ENCODE results near the gene NHP2. TPM values are rescaled to one million over a fixed set of nuclear protein-coding genes. Genes with fewer than 3 reads are reported as not detected.
A peak's percentile ranks its signal among the peaks of the same experiment; 100 is the strongest.

The NHP2 gene
- polyA plus RNA-seq, 3 donors = 96.2 to 107 (median 102) TPM

DNA sequence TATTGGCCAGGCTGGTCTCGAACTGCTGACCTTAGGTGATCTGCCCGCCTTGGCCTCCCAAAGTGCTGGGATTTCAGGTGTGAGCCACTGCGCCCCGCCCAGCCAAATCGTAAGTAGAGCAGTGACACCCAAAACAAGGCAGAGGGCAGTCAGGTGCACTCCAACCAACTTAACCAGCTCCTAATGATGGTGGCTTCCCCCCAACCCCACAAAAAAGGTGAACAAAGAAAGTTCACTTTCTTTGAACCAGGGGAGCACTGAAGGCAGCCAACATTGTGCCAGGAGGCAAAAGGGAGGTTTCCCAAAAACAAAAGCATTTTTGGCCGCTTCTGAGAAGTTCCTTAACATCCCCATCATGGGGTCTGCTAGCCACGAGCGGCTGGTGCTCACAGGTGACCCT is 23.9 kb upstream of the NHP2 start:
- no peak for DNase-seq (ENCODE audit: low read depth in 3 of 3, low spot score in 2 of 3)

DNA sequence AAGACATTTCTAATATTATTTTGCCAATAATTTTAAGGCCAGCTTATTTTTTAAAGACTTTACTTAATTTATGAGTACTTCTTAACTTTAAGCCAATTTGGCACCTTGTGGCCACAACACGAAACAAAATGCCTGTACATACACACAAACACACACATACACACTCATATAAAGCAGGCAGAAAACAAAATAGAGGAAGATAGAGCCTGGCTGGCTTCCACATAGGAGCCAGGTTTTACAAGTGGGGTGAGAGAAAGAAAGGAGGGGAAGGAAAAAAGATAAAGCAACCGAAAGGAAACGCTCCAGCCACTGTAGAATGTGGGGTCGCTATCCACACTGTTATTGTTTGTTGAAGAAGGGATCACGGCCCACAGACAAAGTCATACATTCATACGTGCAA is 23.1 kb upstream of the NHP2 start:
- no peak for DNase-seq (ENCODE audit: low read depth in 3 of 3, low spot score in 2 of 3)

DNA sequence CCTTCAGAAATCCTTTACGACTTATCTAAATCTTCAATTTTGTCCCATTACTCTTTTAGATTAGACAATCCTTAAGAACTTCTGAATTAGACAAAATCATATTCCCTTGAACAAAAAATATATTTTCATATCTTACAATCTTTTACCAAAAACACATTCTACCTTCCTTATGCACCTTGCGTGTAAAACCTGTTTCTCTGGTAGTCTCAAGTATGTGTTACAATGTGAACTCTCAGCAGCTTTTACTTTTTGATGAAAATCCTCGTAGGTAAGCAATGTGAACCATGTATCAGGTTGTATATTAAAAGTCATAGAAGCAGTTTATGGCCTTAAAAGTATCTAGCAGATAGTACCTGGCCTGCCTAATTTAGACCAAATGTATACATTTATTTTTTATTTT is 20.8 kb upstream of the NHP2 start:
- DNase-seq (ENCODE audit: low read depth in 3 of 3, low spot score in 2 of 3) = no peak

DNA sequence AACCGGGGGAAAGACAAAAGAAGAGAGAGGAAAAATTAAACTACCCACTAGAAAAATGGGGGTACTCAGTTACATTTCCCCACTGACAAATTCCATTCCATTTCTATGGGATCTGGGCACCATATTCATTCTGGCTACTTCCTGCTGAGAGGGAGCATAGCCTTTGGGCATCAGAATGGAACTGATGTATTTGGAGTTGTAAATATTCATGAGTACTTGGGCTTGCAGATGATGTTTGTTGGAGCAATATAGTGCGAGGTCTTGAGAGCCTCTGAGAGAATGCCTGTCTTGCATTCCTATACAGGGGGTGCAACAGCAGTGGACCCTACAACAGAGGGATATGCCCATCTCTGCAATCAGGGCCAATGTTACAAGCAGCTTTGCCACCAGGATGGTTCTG is 16.8 kb upstream of the NHP2 start:
- DNase-seq (ENCODE audit: low read depth in 3 of 3, low spot score in 2 of 3) = no peak

DNA sequence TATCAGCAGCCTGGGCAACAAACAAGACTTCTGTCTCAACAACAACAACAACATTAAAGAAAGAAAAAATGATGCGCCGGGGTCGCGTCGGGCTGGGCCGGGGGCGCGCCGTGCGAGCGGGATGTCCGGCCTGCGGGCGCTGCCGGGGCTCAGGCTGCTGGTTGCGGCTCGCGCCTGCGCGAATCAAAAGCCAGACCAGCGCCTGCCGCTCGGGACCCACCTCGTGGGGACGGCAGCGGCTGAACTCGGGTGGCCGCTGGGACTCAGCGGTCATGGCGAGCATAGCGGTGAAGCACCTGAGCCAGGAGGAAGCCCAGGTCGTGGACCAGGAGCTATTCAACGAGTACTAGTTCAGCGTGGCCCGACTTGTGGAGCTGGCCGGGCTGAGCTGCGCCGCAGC is 11.9 kb upstream of the NHP2 start:
- DNase-seq (ENCODE audit: low read depth in 3 of 3, low spot score in 2 of 3) = no peak

DNA sequence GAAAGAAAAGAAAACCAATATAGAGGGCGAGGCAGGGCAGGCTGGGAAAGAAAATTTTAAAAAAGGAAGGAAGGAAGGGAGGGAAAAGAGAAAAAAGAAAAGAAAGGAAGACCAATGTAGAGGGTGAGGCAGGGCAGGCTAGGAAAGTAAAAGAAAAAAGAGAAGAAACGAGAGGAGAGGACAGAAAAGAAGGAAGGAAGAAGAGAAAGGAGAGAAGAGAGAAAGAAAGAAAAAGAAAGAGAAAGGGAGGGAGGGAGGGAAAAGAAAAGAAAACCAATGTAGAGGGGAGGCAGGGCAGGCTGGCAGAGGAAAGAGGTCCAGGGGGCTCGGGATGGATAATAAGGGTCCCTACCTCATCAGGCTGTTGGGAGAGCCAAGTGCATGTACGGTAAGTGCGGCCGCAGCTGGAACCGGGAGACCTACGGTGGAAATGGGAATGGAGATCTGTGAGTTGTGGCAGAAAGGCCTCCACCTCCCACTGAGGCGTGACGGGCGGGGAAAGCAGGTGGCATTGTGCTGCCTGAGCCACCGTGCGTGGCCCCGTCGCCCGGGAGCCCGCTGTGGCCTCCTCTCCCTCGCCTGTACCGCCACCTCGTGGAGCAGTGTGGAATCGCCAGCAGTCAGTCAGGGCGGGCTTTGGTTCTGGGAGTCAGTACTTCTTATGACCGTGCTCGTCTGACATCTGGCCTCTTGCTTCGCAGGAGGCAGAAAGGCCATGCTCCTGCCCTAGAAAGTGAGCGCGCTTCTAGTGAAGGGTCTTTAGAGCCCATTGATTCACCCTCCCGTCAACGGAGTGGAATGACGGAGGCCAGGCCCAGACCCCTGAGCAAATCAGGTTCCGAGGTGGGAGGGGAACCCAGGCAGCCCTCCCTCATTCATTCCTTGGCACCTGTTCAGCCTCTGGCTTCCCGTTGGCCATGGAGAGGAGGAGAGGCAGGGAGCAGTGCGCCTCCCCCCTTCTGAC is 10.4 kb upstream of the NHP2 start:
- peak; percentile 58 to 72 (median 58) for DNase-seq (ENCODE audit: low read depth in 3 of 3, low spot score in 2 of 3)

DNA sequence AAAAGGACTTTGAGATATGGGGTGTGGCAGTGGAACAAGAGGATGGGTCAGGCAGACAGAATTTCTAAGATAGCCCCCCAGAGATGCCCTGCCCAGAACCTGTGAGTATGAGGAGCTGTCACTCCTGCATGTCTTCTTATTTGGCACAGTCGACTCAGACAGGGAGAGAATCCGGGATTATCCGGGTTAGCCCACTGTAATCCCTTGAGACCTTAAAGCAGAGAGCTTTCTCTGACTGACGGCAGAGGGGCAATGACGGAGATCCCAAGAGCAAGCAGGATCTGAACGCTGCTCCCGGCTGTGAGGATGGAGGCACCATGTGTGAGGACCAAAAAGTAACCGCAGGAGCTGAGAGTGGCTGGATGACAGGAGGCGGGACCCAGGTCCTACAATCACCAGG is 8.8 kb upstream of the NHP2 start:
- no peak for DNase-seq (ENCODE audit: low read depth in 3 of 3, low spot score in 2 of 3)

DNA sequence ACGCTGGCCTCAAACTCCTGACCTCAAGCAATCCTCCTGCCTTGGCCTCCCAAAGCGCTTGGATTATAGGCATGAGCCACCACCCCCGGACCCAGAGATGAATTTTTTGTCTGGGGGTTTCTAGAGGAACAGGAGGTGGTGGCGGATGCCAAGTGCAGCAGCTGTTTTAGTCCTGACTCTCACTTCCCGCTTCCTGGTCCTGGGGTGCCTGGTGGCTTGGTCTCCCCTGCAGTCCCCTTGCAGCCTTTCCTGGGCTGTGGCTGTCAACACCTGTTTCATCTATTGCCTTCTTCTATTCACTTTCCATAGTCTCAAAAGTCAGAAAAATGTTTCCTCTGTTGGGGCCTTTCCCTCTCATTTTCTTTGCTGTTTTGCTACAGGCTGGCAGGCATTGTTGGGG is 6.5 kb upstream of the NHP2 start:
- DNase-seq (ENCODE audit: low read depth in 3 of 3, low spot score in 2 of 3) = no peak

DNA sequence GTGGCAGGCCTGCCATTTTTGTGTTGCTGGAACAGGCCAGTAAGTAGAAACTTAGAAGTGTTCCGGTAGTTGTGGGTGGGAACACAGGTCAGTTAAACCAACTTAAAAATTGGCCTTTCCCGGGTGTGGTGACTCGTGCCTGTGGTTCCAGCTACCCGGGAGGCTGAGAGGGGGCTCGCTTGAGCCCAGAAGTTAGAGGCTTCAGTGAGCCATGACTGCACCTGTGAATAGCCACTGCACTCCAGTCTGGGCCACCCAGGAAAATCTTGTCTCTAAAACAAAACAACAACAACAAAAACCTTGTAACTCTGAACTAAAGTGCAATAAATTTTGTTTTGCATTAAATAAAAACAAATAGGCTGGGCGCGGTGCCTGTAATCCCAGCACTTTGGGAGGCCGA is 1.4 kb upstream of the NHP2 start:
- DNase-seq (ENCODE audit: low read depth in 3 of 3, low spot score in 2 of 3) = no peak

DNA sequence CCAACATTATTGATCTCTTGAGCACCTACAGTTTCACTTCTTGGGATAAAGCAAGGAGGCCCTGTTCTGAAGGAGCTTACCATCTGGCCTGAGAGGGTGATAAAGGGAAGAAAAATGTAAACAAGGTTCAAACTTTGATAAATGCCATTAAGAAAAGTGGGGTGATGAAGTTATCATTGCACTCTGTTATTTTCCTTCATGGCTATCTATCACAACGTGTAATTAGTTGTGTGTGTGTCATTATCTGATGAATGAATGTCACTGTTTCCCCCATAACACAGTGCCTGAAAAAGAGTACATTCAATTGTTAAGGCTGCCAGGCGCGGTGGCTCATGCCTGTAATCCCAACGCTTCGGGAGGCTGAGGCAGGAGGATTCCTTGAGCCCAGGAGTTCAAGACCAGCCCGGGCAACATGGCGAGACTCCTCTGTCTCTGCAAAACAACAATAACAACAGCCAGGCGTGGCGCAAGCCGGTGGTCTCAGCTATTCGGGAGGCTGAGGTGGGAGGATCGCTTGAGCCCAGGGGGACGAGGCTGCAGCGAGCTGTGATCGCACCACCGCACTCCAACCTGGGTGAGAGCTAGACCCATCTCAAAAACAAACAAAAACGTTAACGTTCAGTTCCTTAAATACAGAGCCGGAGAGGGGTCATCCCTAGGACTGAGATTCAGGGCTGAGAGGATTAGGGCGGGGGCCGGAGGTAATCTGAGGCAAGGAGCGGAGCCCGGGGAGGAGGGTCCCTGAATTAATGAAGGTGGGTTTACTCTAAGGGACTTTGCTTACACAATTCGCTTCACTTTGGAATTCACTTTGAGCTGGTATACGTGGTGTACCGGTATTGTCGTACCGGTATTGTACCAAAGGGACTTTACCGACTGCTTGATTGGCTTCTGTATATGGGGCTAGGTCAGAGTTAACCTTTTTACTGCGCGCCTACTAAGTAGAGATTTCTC is 917 bp downstream of the NHP2 start:
- DNase-seq (ENCODE audit: low read depth in 3 of 3, low spot score in 2 of 3) = no peak

DNA sequence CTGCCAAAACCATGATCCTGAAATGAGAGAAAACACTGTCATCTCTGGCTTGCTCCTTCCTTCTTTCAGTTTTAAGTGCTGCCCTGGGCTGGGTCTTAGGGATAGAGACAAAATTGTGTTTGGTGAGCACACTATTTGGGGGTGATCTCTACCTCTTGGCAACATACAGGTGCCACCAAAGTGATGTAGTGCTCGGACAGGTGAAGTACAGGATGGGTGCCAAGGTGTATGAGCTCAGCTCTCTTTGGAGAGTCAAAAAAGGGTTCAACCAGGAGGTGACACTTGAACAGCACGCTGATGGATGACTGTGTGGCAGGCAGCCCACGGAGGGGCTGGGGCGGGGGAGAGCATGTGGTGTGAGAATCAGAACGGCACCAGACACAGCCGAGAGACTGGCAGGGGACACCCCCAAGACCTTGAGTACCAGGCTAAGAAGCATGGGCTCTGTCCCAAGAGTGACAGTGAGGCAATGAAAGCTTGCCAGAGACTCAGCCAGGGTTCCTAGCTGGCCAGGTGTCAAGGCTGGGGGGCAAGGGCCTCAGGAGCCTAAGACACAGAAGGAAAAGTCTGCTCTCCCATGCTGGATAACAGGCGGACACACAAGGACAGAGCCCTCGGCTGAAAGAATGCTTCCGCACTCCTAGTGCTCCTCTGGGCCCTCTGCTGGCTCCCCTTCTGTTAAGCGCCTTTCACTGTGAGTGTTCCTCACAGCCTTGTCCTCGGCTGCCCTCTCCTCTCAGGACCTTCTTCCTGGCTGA is 2.5 kb downstream of the NHP2 start:
- no peak for DNase-seq (ENCODE audit: low read depth in 3 of 3, low spot score in 2 of 3)

DNA sequence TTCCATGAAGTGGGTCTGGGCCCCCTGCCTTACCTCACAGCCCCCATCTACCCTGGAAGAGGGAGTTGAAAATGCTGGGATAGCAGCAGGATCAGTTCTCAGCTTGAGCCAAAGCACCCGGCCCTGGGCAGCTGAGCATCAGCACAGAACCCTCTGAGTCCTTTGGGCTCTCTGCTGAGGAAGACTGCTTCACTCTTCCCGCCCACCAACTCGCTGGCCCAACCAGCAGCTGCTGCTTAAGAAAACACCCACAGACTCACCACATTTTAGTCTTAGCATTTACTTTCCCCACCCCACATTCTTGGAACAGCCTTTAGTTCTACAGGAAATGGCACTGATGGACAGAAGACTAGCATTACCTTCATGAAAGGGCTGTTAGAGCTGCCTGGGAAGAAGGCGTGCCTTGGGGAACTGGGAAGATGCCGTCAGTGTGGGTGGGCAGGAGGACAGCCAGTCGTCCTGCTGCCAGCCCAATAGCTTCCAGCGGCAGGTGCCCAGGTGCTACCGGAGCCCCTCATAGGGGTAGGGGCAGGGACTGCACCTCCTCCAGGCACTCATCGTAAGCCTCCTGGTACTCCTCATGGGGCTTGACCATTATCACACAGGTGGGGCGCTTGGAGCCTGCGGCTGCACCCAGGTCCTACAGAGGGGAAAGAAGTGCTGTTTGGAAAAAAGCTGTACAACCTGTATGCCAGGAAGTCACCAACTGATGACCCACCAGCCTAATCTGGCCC is 4.3 kb downstream of the NHP2 start:
- DNase-seq (ENCODE audit: low read depth in 3 of 3, low spot score in 2 of 3) = no peak

DNA sequence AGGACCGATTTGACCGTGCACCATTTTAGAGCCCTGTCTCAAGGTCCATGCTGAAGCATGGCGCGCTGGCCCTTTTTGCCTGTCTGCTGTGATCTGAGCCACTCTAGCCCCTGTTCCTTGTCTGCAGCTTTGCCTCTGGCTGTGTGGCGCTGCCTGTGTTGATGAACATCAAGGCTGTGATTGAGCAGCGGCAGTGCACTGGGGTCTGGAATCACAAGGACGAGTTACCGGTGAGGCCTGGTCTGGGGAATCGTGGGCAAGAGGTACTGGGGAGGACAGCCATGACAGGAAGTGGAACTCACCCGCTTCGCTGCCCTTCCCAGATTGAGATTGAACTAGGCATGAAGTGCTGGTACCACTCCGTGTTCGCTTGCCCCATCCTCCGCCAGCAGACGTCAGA is 6.3 kb downstream of the NHP2 start:
- no peak for DNase-seq (ENCODE audit: low read depth in 3 of 3, low spot score in 2 of 3)

DNA sequence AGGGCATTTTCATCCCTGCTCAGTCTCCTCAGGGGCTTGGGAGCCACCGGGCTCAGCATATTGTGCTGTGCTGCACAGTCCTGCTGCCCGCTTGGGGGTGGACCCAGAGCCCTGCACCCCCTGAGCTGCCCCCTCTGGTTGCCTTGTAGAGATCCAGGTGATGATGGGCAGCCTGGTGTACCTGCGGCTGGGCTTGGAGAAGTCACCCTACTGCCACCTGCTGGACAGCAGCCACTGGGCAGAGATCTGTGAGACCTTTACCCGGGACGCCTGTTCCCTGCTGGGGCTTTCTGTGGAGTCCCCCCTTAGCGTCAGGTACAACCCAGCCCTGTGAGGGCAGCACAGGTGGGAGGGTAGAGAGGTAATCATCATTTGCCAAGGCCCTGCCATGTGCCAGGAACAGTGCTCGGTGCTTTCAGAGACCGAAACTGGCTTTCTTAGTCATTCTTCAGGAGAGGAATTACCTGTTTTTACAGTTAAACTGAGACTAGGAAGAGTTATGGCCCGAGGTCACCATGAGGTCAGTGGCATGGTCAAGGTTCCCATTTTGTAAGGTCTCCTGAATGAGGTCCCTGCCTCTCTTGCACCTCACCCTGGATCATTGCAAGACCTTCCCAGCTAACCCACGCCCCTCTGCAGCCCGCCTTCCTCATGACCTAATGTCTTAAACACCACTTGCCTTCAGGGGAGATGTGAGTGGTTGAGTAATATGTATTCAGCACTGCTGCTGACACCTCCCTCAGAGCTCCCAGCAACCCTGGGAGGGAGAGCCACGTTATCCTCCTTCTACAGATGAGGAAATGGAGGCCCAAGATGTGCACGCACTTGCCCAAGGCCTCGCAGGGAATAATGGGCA is 7.5 kb downstream of the NHP2 start:
- no peak for DNase-seq (ENCODE audit: low read depth in 3 of 3, low spot score in 2 of 3)

DNA sequence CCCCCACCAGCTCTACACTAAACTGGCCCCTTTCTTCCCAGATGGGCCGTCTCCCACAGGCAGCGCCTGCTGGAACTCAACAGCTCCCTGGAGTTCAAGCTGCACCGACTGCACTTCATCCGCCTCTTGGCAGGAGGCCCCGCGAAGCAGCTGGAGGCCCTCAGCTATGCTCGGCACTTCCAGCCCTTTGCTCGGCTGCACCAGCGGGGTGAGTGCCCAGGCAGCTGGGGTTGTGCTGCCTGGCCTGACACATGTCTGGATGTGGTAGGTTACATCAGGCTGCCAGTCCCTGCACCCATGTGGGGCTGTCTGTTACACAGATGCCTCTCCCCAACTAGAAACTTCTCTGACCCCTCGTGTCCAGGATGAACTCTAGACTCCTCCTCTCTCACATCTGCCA is 9.8 kb downstream of the NHP2 start:
- no peak for DNase-seq (ENCODE audit: low read depth in 3 of 3, low spot score in 2 of 3)

DNA sequence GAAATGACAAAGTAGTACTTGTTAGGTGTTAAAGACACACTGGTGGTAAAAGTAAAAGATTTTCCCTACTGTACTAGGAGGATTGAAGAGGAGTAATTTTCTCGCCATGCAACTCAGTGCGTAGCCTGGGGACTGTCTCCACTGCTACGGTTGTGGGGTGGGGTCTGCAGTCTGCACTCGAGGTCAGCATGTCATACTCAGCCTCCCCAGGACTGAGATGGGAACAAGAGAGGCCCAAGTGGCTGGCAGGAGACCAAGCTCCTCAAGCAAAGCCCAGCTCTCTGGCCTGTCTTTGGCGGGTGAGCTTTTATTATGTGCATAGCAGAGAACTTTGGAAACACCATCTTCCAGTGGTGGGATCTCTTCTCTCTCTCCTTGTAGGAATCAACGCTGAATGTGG is 10.4 kb downstream of the NHP2 start:
- no peak for DNase-seq (ENCODE audit: low read depth in 3 of 3, low spot score in 2 of 3)

DNA sequence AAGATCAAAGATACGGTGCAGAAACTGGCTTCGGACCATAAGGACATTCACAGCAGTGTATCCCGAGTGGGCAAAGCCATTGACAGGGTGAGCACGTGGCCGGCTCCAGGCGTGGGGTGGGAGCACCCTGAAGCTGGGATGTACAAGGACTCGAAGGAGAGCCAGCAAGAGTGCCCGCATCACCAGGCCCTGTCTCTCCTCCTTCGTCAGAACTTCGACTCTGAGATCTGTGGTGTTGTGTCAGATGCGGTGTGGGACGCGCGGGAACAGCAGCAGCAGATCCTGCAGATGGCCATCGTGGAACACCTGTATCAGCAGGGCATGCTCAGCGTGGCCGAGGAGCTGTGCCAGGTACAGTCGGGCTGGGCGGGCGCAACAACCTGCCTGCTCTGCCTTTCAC is 11.0 kb downstream of the NHP2 start:
- DNase-seq (ENCODE audit: low read depth in 3 of 3, low spot score in 2 of 3) = no peak

DNA sequence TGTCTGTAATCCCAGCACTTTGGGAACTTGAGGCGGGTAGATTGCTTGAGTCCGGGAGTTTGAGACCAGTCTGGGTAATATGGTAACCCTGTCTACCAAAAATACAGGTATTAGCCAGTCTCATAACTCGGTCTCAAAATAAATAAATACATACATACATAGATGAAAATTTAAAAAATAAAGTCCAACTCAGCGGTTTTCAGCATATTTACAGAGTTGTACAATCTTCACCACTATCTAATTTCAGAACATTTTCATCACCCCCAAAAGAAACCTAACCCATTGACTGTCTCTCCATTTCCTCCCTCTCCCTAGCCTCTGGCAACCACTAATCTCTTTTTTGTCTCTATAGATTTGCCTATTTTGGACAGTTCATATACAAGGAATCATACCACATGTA is 12.1 kb downstream of the NHP2 start:
- DNase-seq (ENCODE audit: low read depth in 3 of 3, low spot score in 2 of 3) = no peak

DNA sequence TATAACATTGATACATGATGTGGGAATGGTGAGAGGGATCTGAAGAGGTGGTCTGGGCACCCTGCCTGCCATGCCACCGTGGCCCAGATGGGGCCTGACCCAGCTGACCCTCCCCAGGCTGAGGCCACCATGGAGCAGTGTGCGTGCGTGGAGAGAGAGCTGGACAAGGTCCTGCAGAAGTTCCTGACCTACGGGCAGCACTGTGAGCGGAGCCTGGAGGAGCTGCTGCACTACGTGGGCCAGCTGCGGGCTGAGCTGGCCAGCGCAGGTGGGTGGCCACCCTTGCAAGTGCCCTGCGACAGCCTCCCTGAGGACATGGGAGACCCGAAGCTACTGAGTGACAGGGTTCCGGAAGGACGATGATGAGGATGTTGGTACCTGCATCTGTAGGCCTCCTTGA is 15.7 kb downstream of the NHP2 start:
- DNase-seq (ENCODE audit: low read depth in 3 of 3, low spot score in 2 of 3) = no peak

All from right renal cortex interstitium (tissue), 3 donors.